Endothelial cell of umbilical vein (primary cell): ENCODE results near the gene PSME4.

Experiments used
- EZH2 ChIP-seq: IDR thresholded peaks from 2 replicates; pipeline ENCODE4 v1.6.1; 2012; ENCODE audit warnings: borderline replicate concordance, low read depth, mild to moderate bottlenecking, moderate library complexity, low read length, inconsistent platforms; ENCODE audit not compliant: severe bottlenecking
- POLR2A ChIP-seq: IDR thresholded peaks from 2 replicates; pipeline ENCODE4 v1.6.1; 2012; ENCODE audit warnings: low read depth, mild to moderate bottlenecking, control low read depth, low read length

GRCh38 chr2:53884883-53885282, 85.9 kb downstream of the PSME4 start:
- TF ChIP-seq POLR2A (no peak), EZH2 (no peak)
